DOHH2 (cell line): ENCODE data around the gene MAGI1.
"Not testable (repeated sequence)": the region's sequence is repeated elsewhere in the genome, so short reads cannot be mapped to it uniquely, and the experiment has no call there.

ENCODE experiments used
- H3F3A ChIP-seq: fragments of 200-600 bp; sonication (generic), shearing (Covaris generic); 2 replicates; pipeline ENCODE4 v1.6.0; 2016; ENCODE audit warnings: antibody characterized with exemption, mild to moderate bottlenecking; ENCODE audit not compliant: control insufficient read depth, insufficient read depth
- H3K27ac ChIP-seq: fragments of 200-600 bp; sonication (generic); 2 replicates; pipeline ENCODE4 v1.5.1; 2014; ENCODE audit warnings: low read depth, mild to moderate bottlenecking, low read length, moderate library complexity
- H3K27me3 ChIP-seq: fragments of 200-600 bp; sonication (generic); 2 replicates; pipeline ENCODE4 v1.6.1; 2014; ENCODE audit warnings: mild to moderate bottlenecking, low read length, mixed read lengths; ENCODE audit not compliant: control insufficient read depth
- H3K36me3 ChIP-seq: fragments of 200-600 bp; sonication (generic); 2 replicates; pipeline ENCODE4 v1.6.1; 2014; ENCODE audit warnings: mild to moderate bottlenecking, low read length, moderate library complexity, mixed read lengths; ENCODE audit not compliant: control insufficient read depth
- H3K4me1 ChIP-seq: fragments of 200-600 bp; sonication (generic); 2 replicates; pipeline ENCODE4 v1.6.1; 2014; ENCODE audit warnings: mild to moderate bottlenecking, low read length, mixed read lengths; ENCODE audit not compliant: control insufficient read depth
- H3K4me2 ChIP-seq: fragments of 200-600 bp; sonication (generic); 2 replicates; pipeline ENCODE4 v1.6.0; 2014; ENCODE audit warnings: mild to moderate bottlenecking, low read length, moderate library complexity
- H3K4me3 ChIP-seq: fragments of 200-600 bp; sonication (generic); 2 replicates; pipeline ENCODE4 v1.5.1; 2014; ENCODE audit warnings: mild to moderate bottlenecking, low read length, mixed read lengths
- H3K79me2 ChIP-seq: fragments of 200-600 bp; sonication (generic); 2 replicates; pipeline ENCODE4 v1.6.1; 2014; ENCODE audit warnings: mild to moderate bottlenecking, low read length, mixed read lengths; ENCODE audit not compliant: control insufficient read depth
- H3K9me2 ChIP-seq: fragments of 200-600 bp; sonication (generic); replicated peaks from 2 replicates; pipeline ENCODE4 v1.6.1; 2014; ENCODE audit warnings: mild to moderate bottlenecking, low read length, mixed read lengths; ENCODE audit not compliant: control insufficient read depth
- H3K9me3 ChIP-seq: fragments of 200-600 bp; sonication (generic); 2 replicates; pipeline ENCODE4 v1.6.1; 2014; ENCODE audit warnings: antibody characterized with exemption, low read length, mixed read lengths; ENCODE audit not compliant: control insufficient read depth, insufficient read depth
- H4K20me1 ChIP-seq: fragments of 200-600 bp; sonication (generic); 2 replicates; pipeline ENCODE4 v1.6.0; 2014; ENCODE audit warnings: low read depth, mild to moderate bottlenecking, antibody characterized with exemption, low read length, moderate library complexity; ENCODE audit not compliant: control insufficient read depth, insufficient read depth
- CTCF ChIP-seq: fragments of 200-600 bp; sonication (generic); IDR thresholded peaks from one replicate; pipeline ENCODE4 v1.5.1; 2014; ENCODE audit warnings: antibody characterized with exemption, mild to moderate bottlenecking, low read depth, low read length; ENCODE audit not compliant: poor library complexity, severe bottlenecking
- EZH2phosphoT487 ChIP-seq: fragments of 200-600 bp; sonication (generic); IDR thresholded peaks from 2 replicates; pipeline ENCODE4 v1.6.1; 2017; ENCODE audit warnings: borderline replicate concordance, mild to moderate bottlenecking, antibody characterized with exemption, low read length, moderate library complexity, mixed read lengths

The MAGI1 gene

GRCh38 chr3:65894679-65895453, 143.9 kb downstream of the MAGI1 start:
- H3K9me3 ChIP-seq = no peaks in the 10 kb centered on the region
- no peak overlapping the region for H3K4me2 ChIP-seq
- H3K27ac ChIP-seq = no peak overlapping the region
- no peaks in the 10 kb centered on the region for H3K79me2 ChIP-seq
- H3K36me3 ChIP-seq = no peaks in the 10 kb centered on the region
- H3K4me1 ChIP-seq = no peaks in the 10 kb centered on the region
- no peaks in the 10 kb centered on the region for H4K20me1 ChIP-seq
- TF ChIP-seq EZH2phosphoT487 (no peak), CTCF (no peak)
- no peaks in the 10 kb centered on the region for H3K9me2 ChIP-seq
- no peaks in the 10 kb centered on the region for H3F3A ChIP-seq
- H3K4me3 ChIP-seq = no peak overlapping the region
- H3K27me3 ChIP-seq = no peaks in the 10 kb centered on the region

- Histone ChIP-seq H3K27ac (no peak overlapping the region), H3K27me3 (no peaks in the 10 kb centered on the region), H3K36me3 (no peaks in the 10 kb centered on the region), H3K9me2 (no peaks in the 10 kb centered on the region), H3K79me2 (no peaks in the 10 kb centered on the region), H3K4me3 (no peak overlapping the region), H3K4me2 (no peak overlapping the region), H3K4me1 (no peaks in the 10 kb centered on the region), H3K9me3 (no peaks in the 10 kb centered on the region), H4K20me1 (no peaks in the 10 kb centered on the region), H3F3A (no peaks in the 10 kb centered on the region)
- TF ChIP-seq CTCF (no peak), EZH2phosphoT487 (no peak)
Observed at GRCh38 chr3:65894126-65894525, 144.6 kb downstream of the MAGI1 start.

- Histone ChIP-seq H3F3A (no peaks in the 10 kb centered on the region), H3K9me3 (no peaks in the 10 kb centered on the region), H3K27me3 (no peaks in the 10 kb centered on the region), H3K4me3 (no peak overlapping the region), H3K79me2 (no peaks in the 10 kb centered on the region), H3K27ac (no peak overlapping the region), H3K4me1 (no peaks in the 10 kb centered on the region), H3K9me2 (no peaks in the 10 kb centered on the region), H3K36me3 (no peaks in the 10 kb centered on the region), H4K20me1 (no peaks in the 10 kb centered on the region), H3K4me2 (no peak overlapping the region)
- no peak for TF ChIP-seq CTCF
- no peak for TF ChIP-seq EZH2phosphoT487
Observed at GRCh38 chr3:65893631-65894030, 145.1 kb downstream of the MAGI1 start.

GRCh38 chr3:65891477-65891876, 147.2 kb downstream of the MAGI1 start:
- not testable (repeated sequence) for H3K36me3 ChIP-seq, H3K9me3 ChIP-seq, H3K27me3 ChIP-seq, H3F3A ChIP-seq, H3K79me2 ChIP-seq, H3K27ac ChIP-seq, H3K9me2 ChIP-seq, H3K4me1 ChIP-seq, H3K4me2 ChIP-seq, H3K4me3 ChIP-seq, H4K20me1 ChIP-seq
